Trophoblast cell (in vitro differentiated cells and primary cell): ENCODE data around the gene KLK3.

ENCODE experiments used
- DNase-seq, 2 donors: peaks; one replicate each; pipeline ENCODE4 v3.0.0-alpha.2; 2016
- H2AFZ ChIP-seq: 2 replicates; pipeline ENCODE4 v1.6.1; 2013; ENCODE audit warnings: low read length, moderate library complexity, mild to moderate bottlenecking; ENCODE audit not compliant: insufficient read depth, poor library complexity
- H2AK5ac ChIP-seq: 2 replicates; pipeline ENCODE4 v1.6.1; 2013; ENCODE audit warnings: mild to moderate bottlenecking, low read length
- H2BK120ac ChIP-seq: 2 replicates; pipeline ENCODE4 v1.6.1; 2013; ENCODE audit warnings: low read length, mild to moderate bottlenecking, moderate library complexity; ENCODE audit not compliant: insufficient read depth, poor library complexity
- H2BK12ac ChIP-seq: 2 replicates; pipeline ENCODE4 v1.6.1; 2013; ENCODE audit warnings: mild to moderate bottlenecking, low read length, moderate library complexity
- H2BK5ac ChIP-seq: 2 replicates; pipeline ENCODE4 v1.6.1; 2013; ENCODE audit warnings: low read length, low read depth, moderate library complexity, mild to moderate bottlenecking; ENCODE audit not compliant: poor library complexity
- H3K14ac ChIP-seq: 2 replicates; pipeline ENCODE4 v1.6.1; 2013; ENCODE audit warnings: mild to moderate bottlenecking, low read length
- H3K18ac ChIP-seq: 2 replicates; pipeline ENCODE4 v1.6.1; 2013; ENCODE audit warnings: mild to moderate bottlenecking, low read length
- H3K23ac ChIP-seq: 2 replicates; pipeline ENCODE4 v1.6.1; 2013; ENCODE audit warnings: low read length
- H3K27ac ChIP-seq: 2 replicates; pipeline ENCODE4 v1.5.1; 2013; ENCODE audit warnings: low read depth, mild to moderate bottlenecking, inconsistent platforms, low read length, moderate library complexity
- H3K27me3 ChIP-seq: 2 replicates; pipeline ENCODE4 v1.6.1; 2013; ENCODE audit warnings: inconsistent platforms, mild to moderate bottlenecking, low read length, moderate library complexity; ENCODE audit not compliant: insufficient read depth
- H3K36me3 ChIP-seq, 2 experiments: 1 replicate in 1 of 2; 2 replicates in 1 of 2; pipeline ENCODE4 v1.6.1; 2013; ENCODE audit warnings: low read length in 2 of 2, mild to moderate bottlenecking in 2 of 2, moderate library complexity in 1 of 2; ENCODE audit not compliant: insufficient read depth in 2 of 2, control insufficient read depth in 1 of 2
- H3K4ac ChIP-seq: 2 replicates; pipeline ENCODE4 v1.6.1; 2013; ENCODE audit warnings: low read depth, mild to moderate bottlenecking, low read length, moderate library complexity
- H3K4me1 ChIP-seq, 2 experiments: 1 replicate in 1 of 2; 2 replicates in 1 of 2; pipeline ENCODE4 v1.6.1; 2013; ENCODE audit warnings: low read length in 2 of 2, mild to moderate bottlenecking in 2 of 2, moderate library complexity in 1 of 2; ENCODE audit not compliant: insufficient read depth in 2 of 2, control insufficient read depth in 1 of 2
- H3K4me2 ChIP-seq: 2 replicates; pipeline ENCODE4 v1.6.1; 2013; ENCODE audit warnings: inconsistent platforms, mild to moderate bottlenecking, low read length, moderate library complexity
- H3K4me3 ChIP-seq: 2 replicates; pipeline ENCODE4 v1.5.1; 2013; ENCODE audit warnings: mild to moderate bottlenecking, low read depth, low read length, inconsistent platforms
- H3K79me1 ChIP-seq: one replicate; pipeline ENCODE4 v1.6.1; 2013; ENCODE audit warnings: low read length
- H3K79me2 ChIP-seq: 2 replicates; pipeline ENCODE4 v1.6.1; 2013; ENCODE audit warnings: low read length, mild to moderate bottlenecking; ENCODE audit not compliant: control insufficient read depth, insufficient read depth, poor library complexity
- H3K9ac ChIP-seq: 2 replicates; pipeline ENCODE4 v1.6.1; 2013; ENCODE audit warnings: mild to moderate bottlenecking, low read length
- H3K9me3 ChIP-seq: 2 replicates; pipeline ENCODE4 v1.6.1; 2013; ENCODE audit warnings: low read depth, mild to moderate bottlenecking, control low read depth, inconsistent platforms, low read length; ENCODE audit not compliant: insufficient read depth
- H4K12ac ChIP-seq: 2 replicates; pipeline ENCODE4 v1.6.1; 2013; ENCODE audit warnings: low read depth, mild to moderate bottlenecking, low read length, moderate library complexity
- H4K8ac ChIP-seq: 2 replicates; pipeline ENCODE4 v1.6.1; 2013; ENCODE audit warnings: low read depth, mild to moderate bottlenecking, low read length, moderate library complexity
- H4K91ac ChIP-seq: one replicate; pipeline ENCODE4 v1.6.1; 2013; ENCODE audit warnings: low read depth, mild to moderate bottlenecking, low read length, moderate library complexity
- WGBS: extraction: QIAGEN DNeasy Blood & Tissue Kit; methylation state at CpG from one replicate; pipeline ENCODE4 v1.1.7; 2013; ENCODE audit warnings: missing lambda C conversion rate; ENCODE audit not compliant: insufficient read length, insufficient coverage; ENCODE audit errors: extremely low coverage; 5-methylcytosine and 5-hydroxymethylcytosine counted together

The KLK3 gene

DNA sequence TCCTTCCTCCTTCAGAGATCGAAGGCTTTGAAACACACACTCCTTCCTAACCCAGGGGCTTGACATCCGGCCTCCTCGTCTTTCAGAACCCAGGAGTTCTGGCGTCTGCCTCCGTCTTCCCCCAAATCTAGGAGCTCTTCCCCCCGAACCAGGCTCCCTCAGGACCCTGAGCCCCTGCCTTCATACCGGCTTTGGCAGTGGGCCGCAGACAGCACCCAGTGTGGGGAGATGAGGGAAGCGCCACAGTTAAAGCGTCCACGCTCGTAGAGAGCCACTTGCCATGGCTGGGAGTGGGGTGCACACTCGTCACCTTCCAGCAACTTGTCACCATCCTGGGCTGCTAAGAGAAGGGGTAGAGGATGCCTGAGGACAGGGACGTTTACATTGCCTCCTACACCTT lies 27.2 kb upstream of the KLK3 start:
- Histone ChIP-seq H3K27me3 (no peaks in the 10 kb centered on the region), H3K18ac (no peak overlapping the region), H3K9me3 (peaks cover 8% of the 10 kb centered on the region), H3K27ac (no peak overlapping the region), H3K4me2 (no peak overlapping the region), H2AK5ac (no peak overlapping the region), H3K9ac (no peak overlapping the region), H2BK5ac (no peak overlapping the region), H3K23ac (no peak overlapping the region), H3K36me3 (no peaks in the 10 kb centered on the region), H3K79me1 (no peaks in the 10 kb centered on the region), H2BK120ac (no peak overlapping the region), H4K91ac (no peak overlapping the region), H3K4me3 (no peak overlapping the region), H4K8ac (no peak overlapping the region), H3K14ac (no peak overlapping the region), H3K4ac (no peak overlapping the region), H4K12ac (no peak overlapping the region), H2AFZ (no peak overlapping the region), H3K4me1 (no peaks in the 10 kb centered on the region), H3K79me2 (no peaks in the 10 kb centered on the region), H2BK12ac (no peak overlapping the region)
- no CpG with 5 or more reads among the region's 14 CpGs for WGBS
- DNase-seq, result no peak

DNA sequence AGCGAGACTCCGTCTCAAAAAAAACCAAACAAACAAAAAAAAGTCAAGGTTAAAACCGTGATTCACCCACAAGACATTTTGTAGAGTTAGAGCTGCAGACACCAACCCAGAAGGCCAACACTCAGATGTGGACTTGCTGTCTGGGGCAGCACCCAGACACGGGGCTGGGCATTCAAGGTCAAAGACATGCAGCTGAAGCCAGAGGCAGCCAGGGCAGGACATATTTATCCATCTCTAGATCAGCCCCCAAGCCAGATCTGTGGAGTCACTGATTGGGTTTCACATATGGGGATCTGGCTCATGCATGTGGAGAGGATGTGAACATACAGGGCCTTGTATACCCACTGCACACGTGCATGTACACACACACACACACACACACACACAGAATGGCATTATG lies 24.9 kb upstream of the KLK3 start:
- no peaks in the 10 kb centered on the region for H3K36me3 ChIP-seq
- no peak overlapping the region for H2AK5ac ChIP-seq
- H3K4me1 ChIP-seq, result no peaks in the 10 kb centered on the region
- H3K23ac ChIP-seq, result no peak overlapping the region
- no peak overlapping the region for H4K8ac ChIP-seq
- no peaks in the 10 kb centered on the region for H3K27me3 ChIP-seq
- H2BK12ac ChIP-seq, result no peak overlapping the region
- DNase-seq, result no peak
- H3K14ac ChIP-seq, result no peak overlapping the region
- H4K91ac ChIP-seq, result no peak overlapping the region
- no peak overlapping the region for H3K9ac ChIP-seq
- no peak overlapping the region for H3K4me3 ChIP-seq
- peaks cover 8% of the 10 kb centered on the region for H3K9me3 ChIP-seq
- H3K27ac ChIP-seq, result no peak overlapping the region
- H3K4me2 ChIP-seq, result no peak overlapping the region
- H2BK5ac ChIP-seq, result no peak overlapping the region
- H2AFZ ChIP-seq, result no peak overlapping the region
- no peaks in the 10 kb centered on the region for H3K79me1 ChIP-seq
- no CpG with 5 or more reads among the region's 5 CpGs for WGBS
- H3K79me2 ChIP-seq, result no peaks in the 10 kb centered on the region
- H4K12ac ChIP-seq, result no peak overlapping the region
- H2BK120ac ChIP-seq, result no peak overlapping the region
- H3K18ac ChIP-seq, result no peak overlapping the region
- no peak overlapping the region for H3K4ac ChIP-seq

DNA sequence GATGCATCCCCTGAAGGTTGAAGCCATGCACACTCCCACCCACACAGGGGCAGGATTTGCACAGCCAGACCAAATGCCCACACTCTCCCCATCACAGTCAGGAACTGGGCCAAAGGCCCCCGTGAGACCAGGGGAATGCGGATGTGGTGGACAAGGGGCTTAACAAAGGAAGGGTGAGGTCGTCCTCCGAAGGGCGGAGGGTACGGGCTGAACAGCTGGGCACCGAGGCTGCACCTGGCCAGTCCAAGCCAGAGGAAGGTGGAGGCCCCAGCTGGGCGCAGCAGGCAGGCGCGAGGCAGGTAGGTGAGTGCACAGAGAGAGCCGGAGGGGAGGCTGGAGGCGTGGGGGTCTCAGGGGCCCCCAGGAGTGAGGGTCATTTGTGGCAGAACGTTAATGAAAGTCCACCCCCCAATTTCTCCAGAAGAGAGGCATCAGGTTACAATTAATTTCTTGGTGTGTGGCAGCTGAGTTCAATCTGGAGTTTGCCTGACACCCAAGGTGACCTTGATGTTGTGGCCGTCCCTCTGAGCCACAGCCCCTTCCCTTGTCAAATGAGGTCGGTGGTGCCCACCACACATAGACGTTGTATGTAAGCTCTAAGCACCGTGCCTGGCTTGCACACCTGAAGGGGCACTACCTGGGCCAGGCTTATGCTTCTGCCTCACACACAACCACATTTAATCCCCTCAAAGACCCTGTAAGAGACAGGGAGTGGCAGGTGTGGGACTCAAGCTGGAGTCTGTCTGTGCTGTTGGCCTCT lies 24.3 kb upstream of the KLK3 start:
- Histone ChIP-seq H3K4me1 (peaks cover under 1 to 2% of the 10 kb centered on the region in 2 experiments), H2BK5ac (no peak overlapping the region), H3K9ac (no peak overlapping the region), H3K4ac (no peak overlapping the region), H3K4me3 (no peak overlapping the region), H2BK12ac (no peak overlapping the region), H3K79me1 (no peaks in the 10 kb centered on the region), H2AK5ac (no peak overlapping the region), H3K14ac (no peak overlapping the region), H4K8ac (no peak overlapping the region), H4K12ac (no peak overlapping the region), H2AFZ (no peak overlapping the region), H3K79me2 (no peaks in the 10 kb centered on the region), H2BK120ac (no peak overlapping the region), H3K23ac (no peak overlapping the region), H3K36me3 (no peaks in the 10 kb centered on the region), H3K27me3 (no peaks in the 10 kb centered on the region), H3K4me2 (no peak overlapping the region), H3K18ac (no peak overlapping the region), H4K91ac (no peak overlapping the region), H3K9me3 (peaks cover 8% of the 10 kb centered on the region), H3K27ac (no peak overlapping the region)
- WGBS, result no CpG with 5 or more reads among the region's 17 CpGs
- DNase-seq, result no peak

DNA sequence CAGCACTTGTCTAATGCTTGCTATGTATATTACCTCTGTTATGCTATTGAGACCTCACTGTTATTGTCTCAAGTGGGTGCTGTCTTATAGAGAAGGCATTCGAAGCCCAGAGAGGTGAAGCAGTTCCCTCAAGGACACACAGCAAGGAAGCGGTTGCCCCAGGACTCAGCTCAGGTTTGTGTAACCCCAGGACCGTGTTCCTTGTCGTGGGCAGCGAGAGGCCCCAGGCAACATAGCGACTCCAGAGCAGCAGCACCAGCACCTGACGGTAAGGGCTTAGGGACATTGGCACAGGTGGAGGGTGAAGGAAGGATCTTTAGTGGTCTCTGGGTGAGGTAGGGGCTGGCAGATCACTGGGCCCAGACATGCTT lies 23.7 kb upstream of the KLK3 start:
- Histone ChIP-seq H3K79me2 (peaks cover 4% of the 10 kb centered on the region), H3K27ac (no peak overlapping the region), H4K8ac (no peak overlapping the region), H4K12ac (no peak overlapping the region), H2AK5ac (no peak overlapping the region), H3K4me2 (no peak overlapping the region), H2BK120ac (no peak overlapping the region), H3K23ac (no peak overlapping the region), H2AFZ (no peak overlapping the region), H3K18ac (no peak overlapping the region), H3K4ac (no peak overlapping the region), H3K27me3 (no peaks in the 10 kb centered on the region), H2BK5ac (no peak overlapping the region), H3K4me3 (no peak overlapping the region), H3K79me1 (peaks cover 4% of the 10 kb centered on the region), H3K36me3 (no peaks in the 10 kb centered on the region), H2BK12ac (no peak overlapping the region), H4K91ac (no peak overlapping the region), H3K4me1 (peaks cover 5% of the 10 kb centered on the region in 2 experiments), H3K14ac (no peak overlapping the region), H3K9me3 (peaks cover 8% of the 10 kb centered on the region), H3K9ac (no peak overlapping the region)
- no peak for DNase-seq
- no CpG with 5 or more reads among the region's 7 CpGs for WGBS
